Calu3 (cell line): Measurements from ENCODE around the gene EPB41L2. TPM values are rescaled to one million over a fixed set of nuclear protein-coding genes. Genes with fewer than 3 reads are reported as not detected.

Experiments used
- BruUV-seq: library from RNA; stranded (reverse); fragments of 400-500 nt; replicated peaks from 2 replicates; lab custom pipeline; 2021; lab: Mats Ljungman, UMichigan
- CTCF ChIA-PET: fragments of 300-600 bp; sonication (Branson Sonifier 250); formaldehyde crosslinking; loops from one replicate; lab custom pipeline; 2022; ENCODE audit warnings: antibody characterized with exemption; lab: Charles Lee
- DNase-seq: peaks from one replicate; pipeline ENCODE4 v3.0.0; 2022
- H3K27ac Mint-ChIP-seq: one replicate; pipeline ENCODE4 v1.8.0; 2022; ENCODE audit warnings: mixed read lengths; ENCODE audit not compliant: unreplicated experiment
- H3K27me3 Mint-ChIP-seq: one replicate; pipeline ENCODE4 v1.8.0; 2022; ENCODE audit warnings: mixed read lengths; ENCODE audit not compliant: unreplicated experiment
- H3K36me3 Mint-ChIP-seq: one replicate; pipeline ENCODE4 v1.8.0; 2022; ENCODE audit warnings: mild to moderate bottlenecking, moderate library complexity, mixed read lengths; ENCODE audit not compliant: insufficient read depth, unreplicated experiment
- H3K4me1 Mint-ChIP-seq: one replicate; pipeline ENCODE4 v1.8.0; 2022; ENCODE audit warnings: mild to moderate bottlenecking, low read depth, mixed read lengths; ENCODE audit not compliant: unreplicated experiment
- H3K4me3 Mint-ChIP-seq: one replicate; pipeline ENCODE4 v1.8.0; 2022; ENCODE audit warnings: mild to moderate bottlenecking, low read depth, moderate library complexity, mixed read lengths; ENCODE audit not compliant: unreplicated experiment
- H3K9me3 Mint-ChIP-seq: one replicate; pipeline ENCODE4 v1.8.0; 2022; ENCODE audit warnings: low read depth, mixed read lengths; ENCODE audit not compliant: unreplicated experiment
- intact Hi-C: fragments of 100-400 bp; cut with micrococcal nuclease; formaldehyde crosslinking; loops from one replicate; pipeline ENCODE4 v1.10.0; 2022; ENCODE audit not compliant: unreplicated experiment
- total RNA-seq: library from RNA; stranded (reverse); gene quantifications from 2 replicates; pipeline ENCODE4 v1.2.3, GENCODE V29; 2022
- TF ChIP-seq, protein P1 (sequence below): fragments of 200-600 bp; IDR thresholded peaks from one replicate; pipeline ENCODE4 v1.8.0; 2022; ENCODE audit warnings: antibody characterized with exemption; ENCODE audit not compliant: unreplicated experiment

The EPB41L2 gene
- total RNA-seq, 1 experiment from 2014 or later, result 332 TPM

- no peak overlapping the region for H3K27ac Mint-ChIP-seq
- no peak overlapping the region for H3K4me3 Mint-ChIP-seq
- TF ChIP-seq, protein P1, sequence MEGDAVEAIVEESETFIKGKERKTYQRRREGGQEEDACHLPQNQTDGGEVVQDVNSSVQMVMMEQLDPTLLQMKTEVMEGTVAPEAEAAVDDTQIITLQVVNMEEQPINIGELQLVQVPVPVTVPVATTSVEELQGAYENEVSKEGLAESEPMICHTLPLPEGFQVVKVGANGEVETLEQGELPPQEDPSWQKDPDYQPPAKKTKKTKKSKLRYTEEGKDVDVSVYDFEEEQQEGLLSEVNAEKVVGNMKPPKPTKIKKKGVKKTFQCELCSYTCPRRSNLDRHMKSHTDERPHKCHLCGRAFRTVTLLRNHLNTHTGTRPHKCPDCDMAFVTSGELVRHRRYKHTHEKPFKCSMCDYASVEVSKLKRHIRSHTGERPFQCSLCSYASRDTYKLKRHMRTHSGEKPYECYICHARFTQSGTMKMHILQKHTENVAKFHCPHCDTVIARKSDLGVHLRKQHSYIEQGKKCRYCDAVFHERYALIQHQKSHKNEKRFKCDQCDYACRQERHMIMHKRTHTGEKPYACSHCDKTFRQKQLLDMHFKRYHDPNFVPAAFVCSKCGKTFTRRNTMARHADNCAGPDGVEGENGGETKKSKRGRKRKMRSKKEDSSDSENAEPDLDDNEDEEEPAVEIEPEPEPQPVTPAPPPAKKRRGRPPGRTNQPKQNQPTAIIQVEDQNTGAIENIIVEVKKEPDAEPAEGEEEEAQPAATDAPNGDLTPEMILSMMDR, result no peak
- peaks cover 4% of the 10 kb centered on the region for H3K9me3 Mint-ChIP-seq
- intact Hi-C loops, result no loop called here
- CTCF ChIA-PET, result no interaction called here
- H3K36me3 Mint-ChIP-seq, result no peaks in the 10 kb centered on the region
- no TSS peak for BruUV-seq
- H3K4me1 Mint-ChIP-seq, result peaks cover 29% of the 10 kb centered on the region
- H3K27me3 Mint-ChIP-seq, result no peaks in the 10 kb centered on the region
- DNase-seq, result no peak
Measured at GRCh38 chr6:130969166-130969565, 93.9 kb downstream of the EPB41L2 start.

DNA sequence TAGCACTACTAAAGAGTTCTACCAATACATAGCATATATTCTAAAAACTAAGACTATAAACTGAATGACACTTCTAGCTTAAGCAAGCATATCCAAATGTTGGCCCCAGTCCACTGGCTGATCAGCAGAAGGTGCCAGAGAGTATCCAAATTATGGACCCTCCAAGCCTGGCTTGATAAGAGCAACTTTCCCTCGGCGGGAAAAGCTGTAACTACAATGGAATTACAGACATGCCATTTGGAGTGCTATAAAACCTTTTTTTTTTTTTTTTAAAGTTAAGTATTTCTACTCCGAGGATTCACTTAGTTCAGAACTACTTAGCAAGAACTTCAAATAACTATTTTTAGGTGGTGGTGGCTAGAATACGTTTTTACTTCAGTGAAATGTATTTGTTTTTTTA, 94.6 kb downstream of the EPB41L2 start:
- intact Hi-C loops, result no loop called here
- no peaks in the 10 kb centered on the region for H3K36me3 Mint-ChIP-seq
- no peak for DNase-seq
- TF ChIP-seq, protein P1, result no peak
- no peaks in the 10 kb centered on the region for H3K27me3 Mint-ChIP-seq
- peaks cover 22% of the 10 kb centered on the region for H3K4me1 Mint-ChIP-seq
- no peak overlapping the region for H3K4me3 Mint-ChIP-seq
- H3K27ac Mint-ChIP-seq, result no peak overlapping the region
- BruUV-seq, result no TSS peak
- H3K9me3 Mint-ChIP-seq, result no peaks in the 10 kb centered on the region
- CTCF ChIA-PET, result interaction anchor here (0.6 kb wide), 1 partner anchor 24 kb away, joined by 3 read pairs; no protein-coding TSS in a partner anchor

DNA sequence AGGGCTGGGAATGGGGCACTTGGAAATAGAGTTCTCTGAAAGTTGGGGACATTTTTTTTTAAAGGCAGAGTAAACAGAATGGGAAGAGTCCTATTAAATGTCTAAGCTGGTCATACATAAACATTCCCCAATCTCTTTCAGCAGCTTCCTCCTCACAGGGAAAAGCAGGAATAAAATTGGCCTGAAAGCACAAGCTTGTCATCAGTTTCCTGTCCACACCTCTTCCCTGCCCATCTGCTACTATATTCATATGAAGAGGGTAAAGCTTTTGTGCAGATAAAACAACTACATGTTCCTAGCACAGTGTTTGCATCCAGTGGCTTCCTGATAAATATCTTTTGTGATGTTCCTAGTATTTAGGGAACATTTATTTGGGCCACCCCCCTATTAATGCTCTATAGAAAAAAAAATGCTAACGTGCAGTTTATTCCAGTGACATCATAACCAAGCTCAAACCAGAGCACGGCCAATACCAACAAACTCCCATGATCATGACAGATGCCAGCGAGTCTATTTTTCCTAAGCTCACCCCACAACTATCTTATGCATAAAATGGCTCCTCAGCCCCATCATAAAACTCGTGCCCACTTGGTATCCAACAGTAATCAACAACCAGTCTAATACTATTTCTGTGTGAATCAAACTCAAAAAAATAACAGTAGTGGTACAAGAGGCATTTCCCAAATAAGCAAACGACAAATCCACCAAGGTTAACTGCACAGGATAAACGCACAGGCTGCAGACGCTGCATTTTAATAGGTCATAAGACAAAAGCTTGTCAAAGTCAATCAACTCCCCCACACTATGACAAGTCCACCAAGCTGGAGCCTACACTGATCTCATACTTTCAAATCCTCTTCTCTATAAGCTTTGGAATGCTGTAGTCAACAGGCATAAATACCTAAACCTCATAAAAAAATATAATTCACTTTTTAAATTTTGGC, 95.3 kb downstream of the EPB41L2 start:
- Mint-ChIP-seq H3K27me3 (no peaks in the 10 kb centered on the region), H3K27ac (no peak overlapping the region), H3K36me3 (no peaks in the 10 kb centered on the region), H3K9me3 (no peaks in the 10 kb centered on the region), H3K4me1 (peaks cover 22% of the 10 kb centered on the region), H3K4me3 (no peak overlapping the region)
- TF ChIP-seq, protein P1, result no peak
- DNase-seq, result no peak
- CTCF ChIA-PET, result interaction anchor here (0.6 kb wide), 1 partner anchor 25 kb away, joined by 3 read pairs; no protein-coding TSS in a partner anchor
- BruUV-seq, result no TSS peak
- intact Hi-C loops, result no loop called here

GRCh38 chr6:130966344-130966980, 96.6 kb downstream of the EPB41L2 start:
- CTCF ChIA-PET, result interaction anchor here (0.6 to 0.8 kb wide), 2 partner anchors 55 to 132 kb away, joined by 3 read pairs; no protein-coding TSS in a partner anchor
- H3K27me3 Mint-ChIP-seq, result no peaks in the 10 kb centered on the region
- no peaks in the 10 kb centered on the region for H3K9me3 Mint-ChIP-seq
- TF ChIP-seq, protein P1, result no peak
- H3K4me1 Mint-ChIP-seq, result peaks cover 31% of the 10 kb centered on the region
- H3K36me3 Mint-ChIP-seq, result no peaks in the 10 kb centered on the region
- H3K27ac Mint-ChIP-seq, result no peak overlapping the region
- no peak for DNase-seq
- intact Hi-C loops, result no loop called here
- H3K4me3 Mint-ChIP-seq, result no peak overlapping the region
- no TSS peak for BruUV-seq
